HG02798 (cell line): ENCODE results near the gene HLTF.

Experiments used
- ATAC-seq: cut with Tn5 transposase; IDR thresholded peaks from one replicate; pipeline ENCODE4 v1.9.1; 2021; ENCODE audit warnings: mild to moderate bottlenecking; ENCODE audit not compliant: unreplicated experiment, poor library complexity

Gene HLTF

DNA sequence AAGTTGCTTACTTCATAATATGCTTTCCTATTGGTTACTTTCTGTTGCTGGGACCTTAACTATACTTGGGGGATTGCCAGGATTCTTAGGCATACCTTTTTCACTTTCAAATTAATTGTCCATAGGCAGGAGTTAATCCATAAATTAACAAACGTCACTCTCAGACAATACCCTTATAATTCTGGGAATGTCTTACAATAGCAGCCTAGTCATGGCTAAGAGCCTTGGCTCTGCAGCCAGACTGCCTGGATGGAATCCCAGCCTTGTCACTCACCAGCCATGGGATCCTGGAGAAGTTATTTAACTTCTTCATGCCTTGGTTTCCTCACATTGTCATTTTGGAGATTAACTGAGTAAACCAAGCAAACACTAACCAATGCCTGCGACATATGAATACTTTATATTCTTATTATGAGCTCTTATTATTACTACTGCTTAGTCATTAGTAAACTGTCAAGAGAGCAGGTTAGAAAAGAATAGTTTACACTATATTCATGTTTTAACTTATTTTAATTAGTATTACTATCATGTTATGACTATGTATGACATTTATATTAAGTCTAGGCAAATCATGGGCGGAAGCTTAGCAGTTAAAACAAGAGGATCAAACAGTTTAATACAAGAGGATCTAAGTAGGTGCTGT is 66.0 kb downstream of the HLTF start:
- no peak for ATAC-seq

DNA sequence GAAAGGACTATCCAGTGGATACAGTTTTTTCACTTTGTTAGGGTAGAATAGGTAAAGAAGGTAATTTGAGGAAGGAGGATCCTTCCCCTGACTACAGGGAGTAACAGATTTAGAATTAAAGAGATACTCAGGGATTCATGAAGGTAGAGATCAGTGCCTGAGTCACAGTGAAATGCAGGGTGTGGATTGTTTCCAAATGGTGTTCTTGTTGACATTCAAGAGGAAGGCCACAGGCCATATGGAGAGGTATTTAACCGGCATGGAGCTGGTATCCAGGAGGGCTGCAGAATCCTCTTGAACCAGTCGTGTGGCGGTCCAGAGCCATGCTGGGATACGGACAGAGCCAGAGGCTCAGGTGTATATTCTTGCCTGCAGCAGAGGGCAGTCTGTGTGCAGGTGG is 66.8 kb downstream of the HLTF start:
- no peak for ATAC-seq

DNA sequence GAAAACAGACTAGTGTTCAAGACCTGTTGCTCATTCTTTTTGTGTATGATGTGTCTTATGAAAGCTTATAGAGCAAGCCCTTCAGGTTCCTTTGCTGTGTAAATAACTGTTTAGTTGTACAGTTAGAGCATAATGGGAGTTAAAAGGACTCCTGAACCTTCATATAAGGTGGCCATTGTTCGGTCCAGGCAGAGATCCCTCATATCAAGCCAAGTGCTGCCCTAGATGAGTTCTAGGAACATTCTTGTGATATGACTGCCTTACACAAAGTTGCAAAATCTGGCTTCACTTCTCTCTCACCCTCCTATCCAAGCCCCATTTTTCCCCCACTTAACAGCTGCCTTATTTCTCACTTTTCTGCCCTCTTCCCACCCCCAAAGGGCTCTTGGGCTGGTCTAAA is 68.1 kb downstream of the HLTF start:
- ATAC-seq: no peak

DNA sequence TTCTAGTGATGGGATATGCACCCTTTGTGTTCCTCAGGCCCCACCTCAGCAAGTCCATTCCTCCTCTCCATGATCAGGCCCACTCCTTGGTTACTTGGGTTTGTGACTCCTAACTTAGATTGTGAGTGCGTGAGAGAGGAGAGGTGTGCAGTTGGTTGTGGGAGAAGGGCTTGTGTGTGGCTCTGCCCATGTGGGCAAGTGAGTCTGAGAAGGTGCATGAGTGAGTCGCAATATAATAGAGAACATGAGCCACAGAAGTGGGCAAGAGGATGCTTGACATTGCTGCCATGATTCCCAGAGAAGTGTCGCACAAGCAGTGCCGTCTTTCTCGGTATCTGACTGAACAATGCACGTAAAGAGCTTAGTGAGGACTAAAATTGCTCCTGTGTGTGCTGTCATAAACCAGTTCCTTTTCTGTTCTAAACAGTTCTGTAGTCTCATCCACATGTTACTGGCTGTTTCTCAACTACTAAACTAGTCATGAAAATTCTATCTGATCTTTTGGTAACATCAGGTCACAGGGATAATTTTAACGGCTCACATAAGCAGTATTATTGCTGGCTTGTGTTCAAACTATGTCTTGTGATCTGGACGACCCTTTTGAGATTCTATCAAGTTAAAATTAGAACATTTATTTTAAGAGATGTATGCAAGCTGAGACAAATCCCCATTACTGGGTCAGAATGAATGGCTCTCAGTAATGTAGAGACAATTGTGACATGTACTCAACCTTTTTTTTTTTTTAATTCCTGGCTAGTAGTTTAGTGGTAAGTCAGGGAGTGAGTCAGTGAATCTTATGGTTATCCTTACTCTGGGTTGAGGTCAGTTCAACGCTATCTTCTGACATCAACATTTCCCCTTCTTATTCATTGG is 69.4 kb downstream of the HLTF start:
- no peak for ATAC-seq

DNA sequence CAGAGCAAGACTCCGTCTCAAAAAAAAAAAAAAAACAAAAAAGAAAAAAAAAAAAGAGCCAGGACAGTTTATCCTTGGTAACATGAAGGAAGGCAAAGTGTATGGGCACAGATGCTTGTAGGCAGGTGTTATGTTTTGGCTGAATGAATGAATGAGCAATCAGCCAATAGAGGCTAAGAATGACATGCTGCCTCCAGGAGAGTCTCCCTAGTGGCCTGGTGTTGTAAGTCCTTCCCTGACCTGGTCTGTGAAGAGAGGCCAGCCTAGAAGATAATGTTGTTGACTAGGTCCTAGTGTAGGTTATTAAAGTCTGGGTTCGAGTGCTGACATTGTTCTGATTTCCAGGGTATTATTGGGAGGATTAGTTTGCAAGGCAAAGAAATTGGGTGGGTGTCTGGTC is 70.1 kb downstream of the HLTF start:
- ATAC-seq: no peak

DNA sequence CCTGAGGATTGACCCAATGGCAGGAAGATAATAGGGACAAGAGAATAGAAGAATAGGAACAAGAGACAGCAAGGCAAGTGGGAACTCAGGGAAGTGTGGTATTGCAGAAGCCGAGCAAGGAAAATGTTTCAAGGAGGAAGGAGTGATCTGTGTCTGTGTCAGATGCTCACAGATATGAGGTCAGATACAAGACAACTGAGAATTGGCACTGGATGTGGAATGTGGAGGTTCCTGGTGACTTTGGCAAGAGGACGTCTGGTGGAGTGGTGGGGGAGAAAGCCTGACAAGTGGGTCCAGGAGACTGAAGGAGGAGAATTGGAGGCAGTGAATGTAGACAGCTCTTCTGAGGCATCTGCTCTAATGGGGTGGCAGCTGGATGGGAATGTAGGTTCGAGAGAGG is 70.9 kb downstream of the HLTF start:
- no peak for ATAC-seq

DNA sequence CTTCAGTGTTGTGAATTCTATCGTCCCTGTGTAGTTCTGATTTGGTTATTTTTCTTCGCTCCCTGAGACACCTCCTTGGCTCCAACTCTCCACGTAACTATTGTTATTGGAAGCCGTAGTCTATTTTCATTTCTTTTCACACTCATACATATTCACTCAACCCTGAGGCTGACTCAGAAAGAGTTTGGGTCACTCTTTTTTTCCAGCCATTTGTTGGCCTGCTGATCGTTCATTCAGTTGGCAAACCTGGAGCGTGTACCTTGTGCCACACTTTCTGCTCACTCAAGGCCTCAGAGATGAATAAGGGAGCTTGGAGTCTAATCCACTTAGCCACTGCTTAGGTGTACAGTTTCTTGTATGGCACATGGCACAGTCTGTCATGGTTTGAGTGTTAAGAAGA is 72.6 kb downstream of the HLTF start:
- ATAC-seq: no peak

DNA sequence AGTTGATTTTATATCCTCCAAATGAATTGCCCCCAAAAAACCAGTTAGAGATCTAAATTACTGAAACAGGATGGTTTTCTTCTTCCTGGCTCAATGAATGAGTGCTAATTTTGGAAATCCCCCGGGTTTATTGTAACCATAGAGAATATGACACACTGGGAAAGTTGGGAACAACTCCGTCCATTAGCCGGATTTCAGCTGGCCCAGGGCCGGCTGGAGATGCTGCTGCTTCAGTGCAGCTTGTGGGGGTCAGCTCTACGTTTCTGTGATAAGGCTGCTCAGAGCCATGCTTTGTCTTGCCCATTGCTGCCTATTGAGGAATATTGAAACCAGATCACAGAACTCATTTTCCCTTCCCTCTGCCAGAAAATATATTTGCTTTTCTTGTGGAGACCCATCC is 74.7 kb downstream of the HLTF start:
- ATAC-seq: no peak

DNA sequence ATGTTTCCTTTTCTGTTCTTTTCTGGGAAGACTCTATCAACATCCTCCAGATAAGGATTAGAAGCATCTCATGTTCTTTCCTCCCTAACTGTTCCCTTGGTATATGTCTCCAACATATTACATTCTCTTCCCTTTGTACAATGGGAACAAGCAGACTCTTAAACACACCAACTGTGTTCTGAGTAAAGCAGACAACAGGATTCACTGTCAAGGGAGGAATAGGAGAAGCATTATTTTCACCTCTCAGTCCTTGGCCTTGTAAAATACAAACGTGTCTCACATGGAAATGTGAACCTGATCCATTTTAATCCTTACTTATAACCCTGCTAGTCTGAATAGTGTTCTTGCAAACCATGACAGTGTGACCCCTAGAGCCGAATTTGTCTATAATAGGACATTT is 75.4 kb downstream of the HLTF start:
- ATAC-seq: no peak

DNA sequence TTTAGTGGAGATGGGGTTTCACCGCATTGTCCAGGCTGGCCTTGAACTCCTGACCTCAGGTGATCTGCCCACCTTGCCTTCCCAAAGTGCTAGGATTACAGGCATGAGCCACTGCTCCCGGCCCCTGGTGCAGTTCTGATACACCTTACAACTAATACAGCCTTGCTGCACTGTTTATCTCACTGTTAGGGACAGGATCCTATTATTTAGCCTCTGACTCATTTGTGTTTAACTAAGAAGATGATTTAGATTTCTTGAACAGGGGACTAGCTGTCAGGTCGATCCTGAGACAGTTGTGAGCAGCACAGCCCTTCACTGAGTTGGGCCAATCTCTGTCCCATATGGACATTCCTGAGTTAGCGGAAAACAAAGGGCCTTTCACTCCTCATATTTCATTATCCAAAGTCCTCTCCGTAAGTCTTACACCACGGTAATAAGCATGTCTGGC is 75.8 kb downstream of the HLTF start:
- ATAC-seq: no peak

DNA sequence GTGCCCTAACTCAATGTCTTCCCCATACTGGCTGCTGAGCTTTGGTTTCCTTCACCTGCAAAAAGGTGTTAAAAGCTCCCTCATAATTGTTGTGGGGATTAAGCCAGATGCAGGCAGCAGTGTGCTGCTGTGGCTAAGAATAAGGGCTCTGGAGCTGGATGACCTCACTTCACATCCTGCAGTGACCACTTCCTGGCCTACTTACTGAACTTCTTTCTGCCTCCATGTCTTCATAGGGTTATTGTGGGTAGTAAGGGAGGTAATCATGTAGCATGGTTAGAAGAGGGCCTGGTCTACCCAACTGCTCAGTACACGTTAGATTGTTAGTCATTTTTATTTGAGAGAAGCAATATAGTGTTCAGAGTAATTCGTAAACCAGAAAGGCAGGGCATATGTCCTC is 76.6 kb downstream of the HLTF start:
- ATAC-seq: peak; percentile 50

DNA sequence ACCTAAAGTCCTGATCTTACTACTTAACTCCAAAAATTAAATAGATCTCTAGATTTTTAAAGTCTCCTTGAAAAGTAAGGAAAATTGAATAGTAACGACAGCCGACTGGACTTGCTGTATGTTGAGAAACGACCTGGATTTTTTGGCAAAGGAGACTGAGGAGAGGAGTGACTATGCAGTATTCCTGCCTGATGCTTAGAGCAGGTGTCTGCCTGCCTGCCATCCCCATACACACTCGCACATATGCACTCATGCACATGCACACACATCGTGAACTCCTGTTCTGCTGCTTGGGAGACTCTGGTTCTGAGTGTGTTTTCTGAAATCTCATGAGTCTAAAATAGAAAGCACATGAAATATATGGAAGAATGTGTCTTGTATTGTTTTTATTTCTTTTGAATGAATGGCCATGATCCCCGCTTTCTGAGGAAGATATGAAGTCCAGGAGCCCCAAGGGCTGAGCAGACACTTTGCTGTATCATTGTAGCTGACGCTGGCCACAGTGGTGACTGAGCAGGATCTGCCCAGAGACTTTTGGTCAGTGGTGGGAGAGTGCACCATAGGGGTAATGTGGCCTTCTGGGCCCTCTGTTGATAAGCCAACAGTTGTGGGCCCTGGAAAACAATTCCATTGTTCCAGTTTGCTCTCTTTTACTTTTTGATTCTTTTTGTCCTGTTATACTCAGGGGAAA is 78.6 kb downstream of the HLTF start:
- no peak for ATAC-seq

DNA sequence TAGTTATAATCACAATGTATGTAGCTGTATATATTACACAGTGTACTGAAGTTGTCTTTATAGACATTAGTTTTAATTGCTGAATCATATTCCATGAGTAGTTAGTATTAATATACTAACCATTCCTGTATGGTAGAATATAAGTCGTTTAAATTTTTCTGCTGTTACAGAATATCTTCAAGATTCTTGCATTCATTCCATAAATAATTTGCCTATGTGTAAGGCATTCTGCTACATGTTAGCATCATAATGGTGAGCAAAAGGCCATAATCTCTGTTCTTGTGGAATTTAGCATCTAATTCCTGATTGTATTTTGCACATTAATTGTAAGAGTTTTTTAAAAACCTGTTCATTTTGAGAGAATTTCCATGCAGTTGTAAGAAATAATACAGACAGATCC is 80.9 kb downstream of the HLTF start:
- no peak for ATAC-seq

DNA sequence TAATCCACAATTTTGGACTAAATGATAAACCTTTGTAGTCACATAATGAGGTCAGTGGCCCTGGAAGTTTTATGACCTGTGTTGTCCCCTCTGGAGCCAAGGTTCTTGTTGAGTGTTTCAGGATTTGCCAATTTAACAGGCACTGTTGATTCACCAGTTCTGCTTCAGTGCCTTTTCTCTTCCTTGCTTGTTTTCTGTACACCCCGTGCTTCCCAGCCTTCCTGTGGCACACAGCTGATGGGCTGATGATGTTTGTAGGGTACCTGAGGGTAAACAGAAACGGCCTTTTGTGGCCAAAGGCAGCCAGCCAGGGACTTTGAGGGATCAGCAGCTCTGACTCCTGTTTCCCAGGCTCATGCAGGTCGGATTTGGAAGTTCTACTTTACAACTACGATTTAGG is 81.7 kb downstream of the HLTF start:
- no peak for ATAC-seq

DNA sequence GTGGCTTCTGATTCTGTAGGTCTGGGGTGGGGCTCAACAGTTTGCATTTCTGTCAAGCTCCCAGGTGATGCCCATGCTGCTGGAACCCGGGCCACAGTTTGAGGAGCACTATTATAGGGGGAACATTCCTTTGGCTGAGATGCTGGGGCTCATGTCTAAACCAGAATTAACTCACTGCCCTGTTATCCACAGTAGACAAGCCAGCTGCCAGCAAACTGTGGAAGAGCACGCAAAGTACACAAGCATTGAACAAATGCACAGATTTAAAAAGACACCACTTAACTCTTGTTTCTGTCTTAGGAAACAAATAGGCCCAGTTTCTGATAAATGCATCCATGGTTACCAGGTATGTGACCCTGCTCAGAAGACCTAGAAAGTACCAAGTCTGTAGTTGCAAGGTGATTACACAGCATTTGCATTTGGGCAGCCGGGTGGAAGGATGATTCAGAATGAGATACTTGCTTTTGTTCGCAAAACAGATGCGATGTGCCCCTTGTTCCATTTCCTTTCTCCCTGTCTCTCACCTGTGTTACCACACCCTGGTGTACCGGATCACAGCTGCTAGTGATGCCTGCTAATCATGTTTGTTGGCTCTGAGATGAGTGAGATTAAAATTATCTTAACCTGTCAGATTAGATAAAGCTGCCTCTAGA is 82.6 kb downstream of the HLTF start:
- ATAC-seq: peak; percentile 72

DNA sequence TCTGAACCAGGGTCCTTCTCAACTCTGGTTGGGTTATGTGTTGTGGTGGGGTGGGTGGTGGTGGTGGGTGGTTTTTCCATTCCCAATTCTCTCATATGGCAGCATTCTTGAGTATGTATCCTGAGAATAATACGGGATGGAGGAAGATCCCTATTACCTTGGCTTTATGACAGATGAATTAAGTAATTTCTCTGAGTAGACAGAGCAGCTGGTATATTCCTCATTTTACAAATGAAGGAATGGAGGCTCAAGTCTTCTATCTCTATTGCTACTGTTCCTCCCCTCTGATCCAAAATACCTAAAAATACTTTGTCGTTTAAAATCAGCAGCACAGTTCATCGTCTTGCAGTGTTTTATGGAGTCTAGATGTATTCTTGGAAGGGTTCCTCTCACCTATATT is 84.6 kb downstream of the HLTF start:
- no peak for ATAC-seq

DNA sequence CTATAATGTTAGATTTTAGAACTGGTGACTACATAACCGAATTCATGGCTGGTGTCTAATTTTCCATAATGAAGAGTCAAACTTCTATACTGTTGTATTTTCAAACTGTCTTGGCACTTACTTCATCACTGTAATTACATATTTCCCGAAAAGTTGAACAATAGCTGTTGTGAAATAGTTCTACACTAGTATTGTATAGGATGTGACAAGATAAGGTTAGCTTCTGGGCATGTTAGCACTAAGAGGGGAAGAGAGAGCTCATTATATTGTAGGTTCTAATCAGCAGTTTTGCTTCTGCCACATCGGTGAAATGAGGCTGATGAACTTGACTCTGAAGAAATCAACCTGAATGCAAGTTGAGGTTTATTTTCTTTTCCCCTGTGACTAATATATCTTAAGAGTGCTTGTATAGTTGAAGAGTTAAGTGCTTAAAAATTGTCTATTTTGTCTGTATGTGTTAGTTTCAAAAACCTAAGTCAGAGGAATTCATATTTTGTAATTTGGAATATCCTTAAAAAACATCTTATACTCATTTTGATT is 86.1 kb downstream of the HLTF start:
- ATAC-seq: no peak

DNA sequence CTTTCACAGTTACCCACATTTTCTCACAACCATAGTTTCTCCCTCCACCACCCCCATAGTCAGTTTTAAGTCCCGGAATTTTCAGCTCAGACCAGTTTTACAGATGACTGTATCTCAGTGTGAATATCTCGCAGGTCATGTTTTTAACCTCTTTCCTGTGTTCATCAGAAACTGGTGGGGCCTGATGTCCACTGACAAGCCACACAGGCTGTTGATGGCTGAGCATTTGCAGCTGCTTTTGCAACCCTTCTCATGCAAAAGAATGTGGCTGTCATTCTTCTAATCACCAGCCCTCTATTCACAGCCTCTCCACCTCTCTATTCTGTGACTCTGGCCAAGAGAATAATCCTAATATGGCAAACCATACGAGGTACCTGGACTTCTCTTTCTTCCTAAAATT is 86.5 kb downstream of the HLTF start:
- no peak for ATAC-seq

DNA sequence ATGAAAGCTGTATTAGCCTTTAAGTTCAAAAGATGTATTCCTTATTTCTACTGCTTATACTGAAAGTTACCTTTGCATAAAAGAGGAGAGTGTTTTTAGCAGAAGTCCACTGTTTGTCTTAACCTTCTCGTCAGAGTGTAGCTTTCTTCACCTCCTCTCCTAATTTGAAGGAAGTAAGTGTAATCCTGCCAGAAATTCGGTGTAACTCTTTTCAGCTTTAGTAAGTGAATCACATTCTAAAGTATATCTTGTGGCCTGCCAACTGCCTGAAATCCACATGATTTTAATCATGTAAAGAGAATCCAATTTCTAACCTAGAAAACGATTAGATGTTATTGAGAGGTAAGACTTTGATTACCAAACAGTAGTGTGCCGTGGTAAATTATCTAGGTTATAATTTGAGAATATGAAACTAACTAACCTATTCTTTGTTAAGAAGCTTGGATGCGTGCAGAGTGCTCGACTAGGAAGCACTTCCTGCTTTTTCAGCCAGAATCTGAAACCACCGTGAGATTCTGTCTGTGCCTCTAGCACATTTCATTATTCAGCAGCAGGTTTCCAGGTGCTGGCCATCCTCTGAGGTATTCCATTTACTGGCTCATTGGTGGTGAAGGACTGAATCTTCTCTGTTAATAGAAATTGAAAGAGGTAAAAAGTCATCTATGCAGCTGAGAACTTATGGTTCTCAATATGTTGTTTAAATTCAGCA is 87.5 kb downstream of the HLTF start:
- ATAC-seq: no peak

DNA sequence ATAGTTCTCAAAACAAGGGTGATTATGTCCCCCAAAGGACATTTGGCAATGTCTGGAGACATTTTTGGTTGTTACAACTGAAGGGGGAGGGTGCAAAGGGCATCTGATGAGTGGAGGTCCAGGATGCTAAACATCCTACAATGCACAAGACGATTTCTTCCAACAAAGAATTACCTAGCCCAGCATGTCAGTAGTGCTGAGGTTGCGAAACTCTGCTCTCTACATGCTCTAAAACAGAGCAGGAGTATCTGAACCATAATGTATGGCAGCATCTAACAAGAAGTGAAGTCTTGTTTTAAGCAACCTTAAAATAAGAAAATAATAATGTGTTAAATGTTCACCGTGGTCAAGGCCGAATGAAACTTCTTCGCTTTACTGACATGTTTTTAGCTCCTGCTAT is 88.0 kb downstream of the HLTF start:
- ATAC-seq: no peak
